Endothelial cell of umbilical vein (primary cell): ENCODE measurements around the gene MYO1H.

ENCODE experiments used
- EZH2 ChIP-seq: IDR thresholded peaks from 2 replicates; pipeline ENCODE4 v1.6.1; 2012; ENCODE audit warnings: borderline replicate concordance, low read depth, mild to moderate bottlenecking, moderate library complexity, low read length, inconsistent platforms; ENCODE audit not compliant: severe bottlenecking
- GATA2 ChIP-seq: IDR thresholded peaks from 2 replicates; pipeline ENCODE4 v1.7.0; 2011; ENCODE audit warnings: low read depth, mild to moderate bottlenecking, moderate library complexity, mixed read lengths, low read length; ENCODE audit not compliant: insufficient read length, insufficient read depth
- MYC ChIP-seq: IDR thresholded peaks from one replicate; pipeline ENCODE4 v1.6.1; 2011; ENCODE audit warnings: mild to moderate bottlenecking, low read depth, low read length
- POLR2A ChIP-seq: IDR thresholded peaks from 2 replicates; pipeline ENCODE4 v1.6.1; 2012; ENCODE audit warnings: low read depth, mild to moderate bottlenecking, control low read depth, low read length
- POLR2AphosphoS5 ChIP-seq: IDR thresholded peaks from 2 replicates; pipeline ENCODE4 v1.6.1; 2012; ENCODE audit warnings: low read depth, mild to moderate bottlenecking, control low read depth, low read length, moderate library complexity; ENCODE audit not compliant: insufficient read depth
- TF ChIP-seq, protein P1 (sequence below), 2 donors: IDR thresholded peaks; 1 replicate in 1 of 2; 2 replicates in 1 of 2; pipeline ENCODE4 v1.5.1; 2011; ENCODE audit warnings: low read length in 2 of 2, mild to moderate bottlenecking in 2 of 2, moderate library complexity in 2 of 2, control low read depth in 1 of 2, inconsistent platforms in 1 of 2, low read depth in 1 of 2; ENCODE audit not compliant: insufficient read depth in 1 of 2; ENCODE audit errors: extremely low read depth in 1 of 2
- TF ChIP-seq, protein P2 (sequence below): IDR thresholded peaks from 2 replicates; pipeline ENCODE4 v1.6.1; 2011; ENCODE audit not compliant: insufficient read depth, insufficient read length

DNA sequence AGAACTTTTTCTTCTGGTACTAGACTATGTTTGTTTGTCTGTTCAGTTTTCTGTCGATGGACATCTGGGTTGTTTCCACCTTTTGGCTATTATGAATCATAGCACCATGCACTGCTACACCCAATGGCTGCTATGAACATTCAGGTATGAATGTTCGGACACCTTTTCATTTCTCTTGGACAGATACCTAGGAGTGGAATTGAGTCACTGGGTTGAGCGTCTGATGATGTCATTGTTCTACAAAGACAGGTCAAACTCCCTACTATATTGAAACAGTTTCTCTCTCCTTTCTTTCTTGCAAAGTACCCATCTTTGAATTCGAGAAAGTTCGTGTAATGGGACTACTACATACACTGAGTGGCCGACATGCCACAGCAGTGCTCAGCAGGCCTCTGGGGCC lies 84.7 kb downstream of the MYO1H start:
- no peak for TF ChIP-seq EZH2
- TF ChIP-seq, protein P1, sequence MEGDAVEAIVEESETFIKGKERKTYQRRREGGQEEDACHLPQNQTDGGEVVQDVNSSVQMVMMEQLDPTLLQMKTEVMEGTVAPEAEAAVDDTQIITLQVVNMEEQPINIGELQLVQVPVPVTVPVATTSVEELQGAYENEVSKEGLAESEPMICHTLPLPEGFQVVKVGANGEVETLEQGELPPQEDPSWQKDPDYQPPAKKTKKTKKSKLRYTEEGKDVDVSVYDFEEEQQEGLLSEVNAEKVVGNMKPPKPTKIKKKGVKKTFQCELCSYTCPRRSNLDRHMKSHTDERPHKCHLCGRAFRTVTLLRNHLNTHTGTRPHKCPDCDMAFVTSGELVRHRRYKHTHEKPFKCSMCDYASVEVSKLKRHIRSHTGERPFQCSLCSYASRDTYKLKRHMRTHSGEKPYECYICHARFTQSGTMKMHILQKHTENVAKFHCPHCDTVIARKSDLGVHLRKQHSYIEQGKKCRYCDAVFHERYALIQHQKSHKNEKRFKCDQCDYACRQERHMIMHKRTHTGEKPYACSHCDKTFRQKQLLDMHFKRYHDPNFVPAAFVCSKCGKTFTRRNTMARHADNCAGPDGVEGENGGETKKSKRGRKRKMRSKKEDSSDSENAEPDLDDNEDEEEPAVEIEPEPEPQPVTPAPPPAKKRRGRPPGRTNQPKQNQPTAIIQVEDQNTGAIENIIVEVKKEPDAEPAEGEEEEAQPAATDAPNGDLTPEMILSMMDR (IDR thresholded peaks at IDR 0.05; ENCODE audit: extremely low read depth in 1 of 2, insufficient read depth in 1 of 2, low read depth in 1 of 2, low read length in 2 of 2) = no peak
- TF ChIP-seq MYC = no peak
- no peak for TF ChIP-seq POLR2A
- TF ChIP-seq POLR2AphosphoS5 = no peak
- TF ChIP-seq GATA2 = no peak
- TF ChIP-seq, protein P2, sequence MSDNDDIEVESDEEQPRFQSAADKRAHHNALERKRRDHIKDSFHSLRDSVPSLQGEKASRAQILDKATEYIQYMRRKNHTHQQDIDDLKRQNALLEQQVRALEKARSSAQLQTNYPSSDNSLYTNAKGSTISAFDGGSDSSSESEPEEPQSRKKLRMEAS = no peak
